ENCODE data around the gene C2CD5. TPM values are rescaled to one million over a fixed set of nuclear protein-coding genes. Genes with fewer than 3 reads are reported as not detected.
"Not testable (repeated sequence)": the region's sequence is repeated elsewhere in the genome, so short reads cannot be mapped to it uniquely, and the experiment has no call there.

C2CD5 gene
- total RNA-seq, 1 experiment from 2014 or later = 44.6 TPM

- Histone ChIP-seq H3K27me3 (replicated peaks; ENCODE audit: control insufficient read depth, insufficient read depth, low read length) (no peaks in the 10 kb centered on the region), H3K4me1 (no peaks in the 10 kb centered on the region), H3K36me3 (ENCODE audit: control insufficient read depth, insufficient read depth, low read length) (peaks cover 2% of the 10 kb centered on the region; the same call in 1 of the 2 replicates), H3K9me3 (no peaks in the 10 kb centered on the region), H3K4me3 (ENCODE audit: low read depth, low read length) (no peak overlapping the region)
- no TSS peak for BruUV-seq (replicated peaks)
- DNase-seq = no peak
- Mint-ChIP-seq H3K27me3 (ENCODE audit: insufficient read depth, unreplicated experiment) (no peaks in the 10 kb centered on the region), H3K36me3 (ENCODE audit: insufficient read depth, unreplicated experiment) (peaks cover 11% of the 10 kb centered on the region), H3K4me1 (ENCODE audit: low read depth, unreplicated experiment) (no peaks in the 10 kb centered on the region), H3K27ac (ENCODE audit: unreplicated experiment) (no peak overlapping the region), H3K9me3 (ENCODE audit: unreplicated experiment) (no peaks in the 10 kb centered on the region), H3K4me3 (ENCODE audit: unreplicated experiment) (no peak overlapping the region)
- CTCF ChIA-PET = no interaction called here
- no peak for TF ChIP-seq CTCF (IDR thresholded peaks at IDR 0.05; ENCODE audit: insufficient read depth in 1 of 2, low read depth in 1 of 2, low read length in 1 of 2, severe bottlenecking in 1 of 2, unreplicated experiment in 1 of 2)
- intact Hi-C loops (cut with micrococcal nuclease; ENCODE audit: unreplicated experiment) = no loop called here
- POLR2A ChIA-PET = interaction anchor here (0.5 kb wide), 1 partner anchor 33 kb away, joined by 3 read pairs; no protein-coding TSS in a partner anchor
Observed at GRCh38 chr12:22491034-22491433, 53.3 kb downstream of the C2CD5 start.

- H3K4me3 Mint-ChIP-seq (ENCODE audit: unreplicated experiment) = no peak overlapping the region
Observed at GRCh38 chr12:22488478-22488877, 55.9 kb downstream of the C2CD5 start.

GRCh38 chr12:22487683-22488082 is 56.7 kb downstream of the C2CD5 start:
- H3K36me3 Mint-ChIP-seq (ENCODE audit: insufficient read depth, unreplicated experiment) = peaks cover 21% of the 10 kb centered on the region
- H3K27me3 Mint-ChIP-seq (ENCODE audit: insufficient read depth, unreplicated experiment); CTCF ChIA-PET; H3K4me3 Mint-ChIP-seq (ENCODE audit: unreplicated experiment); BruUV-seq (replicated peaks); POLR2A ChIA-PET; H3K36me3 ChIP-seq (ENCODE audit: control insufficient read depth, insufficient read depth, low read length); H3K9me3 Mint-ChIP-seq (ENCODE audit: unreplicated experiment); H3K4me1 Mint-ChIP-seq (ENCODE audit: low read depth, unreplicated experiment); H3K27me3 ChIP-seq (replicated peaks; ENCODE audit: control insufficient read depth, insufficient read depth, low read length); H3K27ac Mint-ChIP-seq (ENCODE audit: unreplicated experiment); H3K4me3 ChIP-seq (ENCODE audit: low read depth, low read length); intact Hi-C loops (cut with micrococcal nuclease; ENCODE audit: unreplicated experiment); H3K9me3 ChIP-seq; DNase-seq: not testable (repeated sequence)
- H3K4me1 ChIP-seq = peaks cover 13% of the 10 kb centered on the region

More at GRCh38 chr12:22488478-22488877, 55.9 kb downstream of the C2CD5 start:
- no TSS peak for BruUV-seq (replicated peaks)
- ChIA-PET CTCF (no interaction called here), POLR2A (no interaction called here)
- no peaks in the 10 kb centered on the region for H3K4me1 Mint-ChIP-seq (ENCODE audit: low read depth, unreplicated experiment)
- intact Hi-C loops (cut with micrococcal nuclease; ENCODE audit: unreplicated experiment) = no loop called here
- no peak for DNase-seq
- Histone ChIP-seq H3K27me3 (replicated peaks; ENCODE audit: control insufficient read depth, insufficient read depth, low read length) (no peaks in the 10 kb centered on the region), H3K36me3 (ENCODE audit: control insufficient read depth, insufficient read depth, low read length) (peaks cover 2% of the 10 kb centered on the region; the same call in 1 of the 2 replicates), H3K9me3 (no peaks in the 10 kb centered on the region), H3K4me1 (peaks cover 13% of the 10 kb centered on the region), H3K4me3 (ENCODE audit: low read depth, low read length) (no peak overlapping the region)
- H3K36me3 Mint-ChIP-seq (ENCODE audit: insufficient read depth, unreplicated experiment) = peaks cover 18% of the 10 kb centered on the region
- no peak overlapping the region for H3K27ac Mint-ChIP-seq (ENCODE audit: unreplicated experiment)
- H3K9me3 Mint-ChIP-seq (ENCODE audit: unreplicated experiment) = no peaks in the 10 kb centered on the region
- no peak for TF ChIP-seq CTCF (IDR thresholded peaks at IDR 0.05; ENCODE audit: insufficient read depth in 1 of 2, low read depth in 1 of 2, low read length in 1 of 2, severe bottlenecking in 1 of 2, unreplicated experiment in 1 of 2)
- H3K27me3 Mint-ChIP-seq (ENCODE audit: insufficient read depth, unreplicated experiment) = no peaks in the 10 kb centered on the region
